IPS DF 6.9 (cell line): Measurements from ENCODE around the gene RAD51C.
"Not testable (repeated sequence)": the region's sequence is repeated elsewhere in the genome, so short reads cannot be mapped to it uniquely, and the experiment has no call there.

Source experiments
- DNase-seq: peaks from one replicate; pipeline ENCODE4 v3.0.0-alpha.2; 2013; ENCODE audit warnings: low read depth, low spot score
- H3K27ac ChIP-seq: one replicate; pipeline ENCODE4 v1.5.1; 2013; ENCODE audit warnings: low read length, control low read depth
- H3K27me3 ChIP-seq: 2 replicates; pipeline ENCODE4 v1.6.1; 2013; ENCODE audit warnings: mild to moderate bottlenecking, low read length; ENCODE audit not compliant: control insufficient read depth, insufficient read depth
- H3K36me3 ChIP-seq: 2 replicates; pipeline ENCODE4 v1.6.1; 2013; ENCODE audit warnings: low read length; ENCODE audit not compliant: control insufficient read depth, insufficient read depth
- H3K4me1 ChIP-seq: 2 replicates; pipeline ENCODE4 v1.6.1; 2013; ENCODE audit warnings: low read length; ENCODE audit not compliant: control insufficient read depth, insufficient read depth
- H3K4me3 ChIP-seq: 2 replicates; pipeline ENCODE4 v1.5.1; 2013; ENCODE audit warnings: mild to moderate bottlenecking, low read length
- H3K9me3 ChIP-seq: 2 replicates; pipeline ENCODE4 v1.6.1; 2013; ENCODE audit warnings: low read length, inconsistent platforms; ENCODE audit not compliant: control insufficient read depth, insufficient read depth
- WGBS: extraction: QIAGEN DNeasy Blood & Tissue Kit; methylation state at CpG from one replicate; pipeline ENCODE4 v1.1.7; 2013; ENCODE audit warnings: mixed read lengths, missing lambda C conversion rate; ENCODE audit not compliant: insufficient read length, insufficient coverage; 5-methylcytosine and 5-hydroxymethylcytosine counted together

RAD51C gene

DNA sequence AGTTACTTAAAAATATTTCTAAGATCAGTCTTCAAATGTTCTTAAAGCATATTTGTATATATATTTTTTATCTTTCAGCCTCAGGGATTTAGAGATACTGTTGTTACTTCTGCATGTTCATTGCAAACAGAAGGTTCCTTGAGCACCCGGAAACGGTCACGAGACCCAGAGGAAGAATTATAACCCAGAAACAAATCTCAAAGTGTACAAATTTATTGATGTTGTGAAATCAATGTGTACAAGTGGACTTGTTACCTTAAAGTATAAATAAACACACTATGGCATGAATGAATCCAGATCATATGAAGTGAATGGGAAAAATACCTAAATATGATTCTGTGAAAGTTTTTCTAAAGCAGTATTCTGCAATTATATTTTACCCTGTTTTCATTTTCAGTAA, 41.6 kb downstream of the RAD51C start:
- H3K4me3 ChIP-seq, result no peak overlapping the region
- H3K27ac ChIP-seq, result no peak overlapping the region
- H3K9me3 ChIP-seq, result no peaks in the 10 kb centered on the region
- WGBS, result no CpG with 5 or more reads among the region's 3 CpGs
- no peaks in the 10 kb centered on the region for H3K27me3 ChIP-seq
- DNase-seq, result no peak
- H3K36me3 ChIP-seq, result no peaks in the 10 kb centered on the region
- no peaks in the 10 kb centered on the region for H3K4me1 ChIP-seq

DNA sequence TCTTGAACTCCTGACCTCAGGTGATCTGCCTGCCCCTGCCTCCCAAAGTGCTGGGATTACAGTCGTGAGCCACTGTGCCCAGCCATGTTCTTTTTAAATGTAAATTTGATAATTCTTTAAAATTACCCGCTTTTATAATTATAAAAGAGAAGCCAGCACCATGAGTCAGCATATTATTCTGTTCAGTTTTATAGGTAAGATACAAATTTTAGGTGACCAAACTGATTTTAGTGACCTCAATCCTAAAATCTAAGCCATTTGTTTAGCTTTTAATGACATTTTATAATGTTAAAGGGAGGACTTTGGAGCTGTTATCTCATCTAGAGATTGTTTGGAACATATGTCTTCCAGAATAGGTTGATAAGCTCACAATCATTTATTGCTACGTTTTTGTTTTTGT, 42.4 kb downstream of the RAD51C start:
- Histone ChIP-seq H3K27me3 (no peaks in the 10 kb centered on the region), H3K4me3 (no peak overlapping the region), H3K4me1 (no peaks in the 10 kb centered on the region), H3K27ac (no peak overlapping the region), H3K9me3 (no peaks in the 10 kb centered on the region), H3K36me3 (no peaks in the 10 kb centered on the region)
- DNase-seq, result no peak
- WGBS, result no CpG with 5 or more reads among the region's 3 CpGs

DNA sequence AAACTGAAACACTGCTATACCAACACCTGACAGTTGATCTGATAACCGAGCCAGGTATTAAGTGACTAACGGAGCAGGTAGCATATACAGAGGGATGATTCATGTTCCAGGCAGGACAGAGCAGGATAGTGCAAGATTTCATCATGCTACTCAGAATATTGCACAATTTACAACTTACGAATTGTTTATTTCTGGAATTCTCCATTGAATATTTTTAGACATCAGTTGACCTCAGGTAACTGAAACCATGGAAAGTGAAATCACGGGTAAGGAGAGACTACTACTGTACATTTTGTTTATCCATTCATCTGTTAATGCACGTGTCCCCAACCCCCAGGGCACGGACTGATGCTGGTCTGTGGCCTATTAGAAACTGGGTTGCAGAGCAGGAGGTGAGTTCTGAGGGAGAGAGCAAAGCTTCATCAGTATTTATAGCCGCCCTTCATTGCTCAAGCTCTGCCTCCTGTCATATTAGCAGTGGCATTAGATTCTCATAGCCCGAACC, 48.8 kb downstream of the RAD51C start:
- WGBS, result no CpG with 5 or more reads among the region's 8 CpGs
- Histone ChIP-seq H3K4me3 (no peak overlapping the region), H3K36me3 (no peaks in the 10 kb centered on the region), H3K4me1 (no peaks in the 10 kb centered on the region), H3K27ac (no peak overlapping the region), H3K9me3 (no peaks in the 10 kb centered on the region; the same call in 1 of the 2 replicates), H3K27me3 (no peaks in the 10 kb centered on the region)
- DNase-seq, result no peak

DNA sequence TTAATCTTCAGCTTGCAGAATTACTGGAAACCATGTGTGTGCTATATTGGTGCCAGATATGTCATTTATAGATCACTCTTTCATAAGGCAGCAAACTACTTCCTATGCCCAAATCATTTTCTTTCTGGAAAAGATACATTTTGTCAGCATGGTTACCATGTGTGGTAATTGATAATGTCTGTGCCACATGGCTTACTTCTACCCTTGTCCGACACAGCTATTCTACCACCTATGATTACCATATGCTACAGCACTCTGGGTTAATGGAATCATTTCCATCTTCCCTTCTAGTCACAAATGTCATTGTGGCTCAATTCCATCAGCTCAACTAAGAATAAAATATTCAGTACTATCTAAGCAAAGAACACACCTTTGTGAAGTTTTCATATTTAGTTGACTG, 55.3 kb downstream of the RAD51C start:
- no peak overlapping the region for H3K4me3 ChIP-seq
- no peaks in the 10 kb centered on the region for H3K9me3 ChIP-seq
- H3K4me1 ChIP-seq, result no peaks in the 10 kb centered on the region
- no CpG with 5 or more reads among the region's 1 CpG for WGBS
- no peaks in the 10 kb centered on the region; the same call in 1 of the 2 replicates for H3K27me3 ChIP-seq
- H3K27ac ChIP-seq, result no peak overlapping the region
- DNase-seq, result no peak
- no peaks in the 10 kb centered on the region for H3K36me3 ChIP-seq

DNA sequence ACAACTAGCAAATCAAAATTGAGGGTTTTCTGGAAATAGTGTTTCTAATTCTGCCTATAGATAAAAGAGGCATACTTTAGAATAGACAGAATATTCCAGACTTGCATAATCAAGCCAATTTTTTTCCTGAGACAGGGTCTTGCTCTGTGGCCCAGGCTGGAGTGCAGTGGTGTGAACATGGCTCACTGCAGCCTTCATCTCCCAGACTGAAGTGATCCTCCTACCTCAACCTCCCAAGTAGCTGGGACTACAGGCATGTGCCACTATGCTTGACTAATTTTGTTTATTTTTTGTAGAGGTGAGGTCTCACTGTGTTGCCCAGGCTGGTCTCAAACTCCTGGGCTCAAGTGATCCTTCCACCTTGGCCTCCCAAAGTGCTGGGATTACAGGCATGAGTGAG, 57.2 kb downstream of the RAD51C start:
- H3K9me3 ChIP-seq, H3K27me3 ChIP-seq, H3K4me3 ChIP-seq, H3K27ac ChIP-seq, DNase-seq, H3K36me3 ChIP-seq, H3K4me1 ChIP-seq: not testable (repeated sequence)

DNA sequence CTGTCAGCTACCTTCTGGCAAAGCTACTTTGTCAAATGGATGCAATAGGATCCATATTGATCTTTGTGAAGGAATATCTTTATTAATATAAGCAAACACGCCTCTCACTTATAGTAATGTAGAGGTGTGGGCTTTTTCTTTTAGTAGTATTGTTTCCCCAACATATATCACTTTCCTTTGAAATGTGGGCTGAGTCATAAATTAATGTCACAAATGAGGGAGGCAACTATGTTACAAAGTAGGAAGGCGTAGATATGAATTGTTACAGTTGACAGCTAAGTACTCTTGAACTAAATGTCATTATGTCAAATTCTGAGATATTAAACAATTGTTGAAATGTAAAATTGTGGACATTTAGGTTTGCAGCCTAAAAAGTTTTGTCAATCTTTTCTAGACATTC, 60.6 kb downstream of the RAD51C start:
- H3K36me3 ChIP-seq, result no peaks in the 10 kb centered on the region
- no peaks in the 10 kb centered on the region; the same call in none of the 2 replicates for H3K27me3 ChIP-seq
- no peak overlapping the region for H3K27ac ChIP-seq
- H3K4me3 ChIP-seq, result no peak overlapping the region
- H3K9me3 ChIP-seq, result no peaks in the 10 kb centered on the region
- no peaks in the 10 kb centered on the region for H3K4me1 ChIP-seq
- no CpG with 5 or more reads among the region's 2 CpGs for WGBS
- DNase-seq, result no peak

DNA sequence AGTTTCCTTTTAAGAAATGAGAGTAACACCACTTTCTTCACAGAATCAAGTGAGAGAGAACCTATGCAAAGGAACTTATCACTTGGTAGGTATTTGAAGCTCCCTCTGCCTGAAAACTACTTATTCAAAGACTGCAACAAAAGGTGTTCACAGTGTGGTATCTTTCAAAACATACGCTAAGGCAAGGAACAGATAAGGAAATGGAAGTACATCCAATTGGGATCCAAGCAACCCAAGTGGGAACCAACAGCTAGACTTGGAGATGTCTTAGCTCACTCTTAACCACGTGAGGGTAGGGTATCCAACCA, 62.8 kb downstream of the RAD51C start:
- WGBS, result no CpG with 5 or more reads among the region's 2 CpGs
- no peaks in the 10 kb centered on the region for H3K36me3 ChIP-seq
- H3K27me3 ChIP-seq, result no peaks in the 10 kb centered on the region; the same call in none of the 2 replicates
- H3K4me1 ChIP-seq, result no peaks in the 10 kb centered on the region
- H3K27ac ChIP-seq, result no peak overlapping the region
- H3K4me3 ChIP-seq, result peak overlapping the region; percentile 16; the same call in 1 of the 2 replicates
- no peak for DNase-seq
- H3K9me3 ChIP-seq, result no peaks in the 10 kb centered on the region

DNA sequence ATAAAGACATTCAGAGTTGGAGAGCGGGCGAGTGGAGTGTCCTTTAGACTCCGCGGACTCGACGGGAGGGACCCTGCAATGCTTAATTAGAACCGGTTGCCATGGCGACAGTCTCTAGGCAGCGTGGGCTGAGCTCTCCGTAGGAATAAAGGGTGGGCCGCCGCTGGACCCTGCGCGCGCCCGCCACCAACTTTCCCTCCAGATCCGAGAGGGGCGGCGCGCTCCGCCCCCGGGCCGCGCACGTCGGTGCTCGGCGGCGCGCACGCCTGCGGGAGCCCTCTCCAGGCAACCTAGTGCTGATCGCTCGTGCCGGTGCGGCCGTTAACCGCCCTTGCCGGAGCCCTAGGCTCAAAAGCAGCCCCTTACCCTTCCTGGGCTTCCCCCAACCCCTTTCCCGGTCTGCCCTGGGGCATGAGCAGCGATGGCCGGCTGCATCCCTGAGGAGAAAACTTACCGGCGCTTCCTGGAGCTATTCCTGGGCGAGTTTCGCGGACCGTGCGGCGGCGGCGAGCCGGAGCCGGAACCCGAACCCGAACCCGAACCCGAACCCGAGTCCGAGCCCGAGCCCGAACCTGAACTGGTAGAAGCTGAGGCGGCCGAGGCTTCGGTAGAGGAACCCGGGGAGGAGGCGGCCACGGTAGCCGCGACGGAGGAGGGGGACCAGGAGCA, 63.3 kb downstream of the RAD51C start, which contains the start of gene PPM1E:
PPM1E (plus strand) TSS at position 278 of the 669 bp plus-strand sequence.
- DNase-seq, result peak; percentile 72
- H3K4me3 ChIP-seq, result peak within 1 kb of the TSS; percentile 78
- H3K36me3 ChIP-seq, result no peaks in the 10 kb centered on the region
- no CpG with 5 or more reads among the region's 71 CpGs for WGBS
- H3K27ac ChIP-seq, result no peak within 1 kb of the TSS
- no peaks in the 10 kb centered on the region; the same call in none of the 2 replicates for H3K27me3 ChIP-seq
- H3K9me3 ChIP-seq, result no peaks in the 10 kb centered on the region
- no peaks in the 10 kb centered on the region for H3K4me1 ChIP-seq

DNA sequence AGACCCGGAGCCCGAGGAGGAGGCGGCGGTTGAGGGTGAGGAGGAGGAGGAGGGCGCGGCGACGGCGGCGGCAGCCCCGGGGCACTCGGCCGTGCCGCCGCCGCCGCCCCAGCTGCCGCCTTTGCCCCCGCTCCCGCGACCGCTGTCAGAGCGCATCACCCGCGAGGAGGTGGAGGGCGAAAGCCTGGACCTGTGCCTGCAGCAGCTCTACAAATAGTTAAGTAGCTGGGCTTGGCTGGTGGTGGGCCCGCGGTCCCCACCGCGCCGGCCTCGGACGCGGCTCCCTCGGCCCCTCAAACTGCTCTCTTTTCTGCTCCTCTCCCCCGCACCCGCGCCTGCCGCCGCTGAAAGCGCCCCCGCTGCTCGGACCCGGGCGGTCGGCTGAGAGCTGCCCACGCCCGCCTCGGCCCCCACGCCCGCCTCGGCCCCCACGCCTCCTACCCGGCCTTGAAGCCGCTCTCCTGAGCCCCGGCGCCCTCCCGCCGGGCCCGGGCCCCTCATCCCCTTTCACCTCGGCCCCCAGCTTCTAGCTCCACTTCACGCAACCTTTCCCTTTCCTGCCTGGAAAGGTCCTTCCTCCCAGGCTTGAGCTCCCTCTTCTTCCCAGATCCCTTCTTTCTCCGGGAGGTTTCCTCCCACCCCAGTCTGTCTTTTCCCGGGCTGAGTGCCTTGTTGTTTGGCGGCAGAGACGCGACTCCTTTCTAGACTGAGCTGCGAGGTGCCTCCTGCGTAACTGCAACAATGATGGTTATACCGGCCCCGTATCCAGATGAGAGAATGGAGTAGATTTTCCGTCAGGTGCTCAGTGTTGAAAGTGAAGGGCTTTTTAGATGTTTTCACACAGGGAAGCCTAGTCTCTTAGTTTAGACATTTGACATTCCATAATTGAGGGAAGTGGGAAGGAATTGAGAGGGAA, 64.1 kb downstream of the RAD51C start:
- no peak for DNase-seq
- no CpG with 5 or more reads among the region's 72 CpGs for WGBS

DNA sequence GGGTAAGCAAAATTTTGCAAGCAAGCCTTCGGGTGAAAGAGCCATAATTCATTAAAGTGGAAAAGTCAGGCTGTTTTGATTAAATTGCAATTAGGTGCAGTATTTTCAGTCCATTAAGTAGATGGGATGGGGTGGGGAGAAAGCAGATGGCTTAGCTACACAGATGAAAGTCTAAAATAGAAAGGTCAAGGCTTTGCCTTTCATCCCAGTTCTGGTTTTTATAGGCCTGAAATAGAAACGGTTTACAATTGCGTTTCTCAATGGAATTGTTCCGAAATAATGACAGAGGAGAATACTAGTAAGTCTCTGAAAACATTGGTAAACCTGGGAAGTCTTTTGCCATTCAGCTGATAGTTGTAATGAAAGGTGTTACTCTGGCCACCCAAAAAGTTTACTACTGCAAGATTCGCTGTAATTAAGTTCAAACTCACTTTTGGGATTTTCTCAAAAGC, 64.8 kb downstream of the RAD51C start:
- no peaks in the 10 kb centered on the region for H3K4me1 ChIP-seq
- DNase-seq, result no peak
- H3K36me3 ChIP-seq, result no peaks in the 10 kb centered on the region
- H3K9me3 ChIP-seq, result no peaks in the 10 kb centered on the region
- no peaks in the 10 kb centered on the region; the same call in 1 of the 2 replicates for H3K27me3 ChIP-seq
- H3K27ac ChIP-seq, result no peak overlapping the region
- WGBS, result no CpG with 5 or more reads among the region's 5 CpGs
- H3K4me3 ChIP-seq, result peak overlapping the region; percentile 78; the same call in 1 of the 2 replicates

More for the DNA sequence above, 64.1 kb downstream of the RAD51C start:
- Histone ChIP-seq H3K27ac (no peak overlapping the region), H3K36me3 (no peaks in the 10 kb centered on the region), H3K4me1 (no peaks in the 10 kb centered on the region), H3K9me3 (no peaks in the 10 kb centered on the region), H3K27me3 (no peaks in the 10 kb centered on the region; the same call in 1 of the 2 replicates), H3K4me3 (peak overlapping the region; percentile 78)
